ENCODE results near the gene CHST11.
"Not testable (repeated sequence)": the region's sequence is repeated elsewhere in the genome, so short reads cannot be mapped to it uniquely, and the experiment has no call there.

- not testable (repeated sequence) for TF ChIP-seq RCOR1 (IDR thresholded peaks at IDR 0.05; ENCODE audit: insufficient replicate concordance, low read length); POLR2A (IDR thresholded peaks at IDR 0.05; ENCODE audit: low read depth, low read length); BHLHE40 (IDR thresholded peaks at IDR 0.05; ENCODE audit: low read depth, low read length); RAD21 (IDR thresholded peaks at IDR 0.05; ENCODE audit: low read length)
- TF ChIP-seq, protein P1, sequence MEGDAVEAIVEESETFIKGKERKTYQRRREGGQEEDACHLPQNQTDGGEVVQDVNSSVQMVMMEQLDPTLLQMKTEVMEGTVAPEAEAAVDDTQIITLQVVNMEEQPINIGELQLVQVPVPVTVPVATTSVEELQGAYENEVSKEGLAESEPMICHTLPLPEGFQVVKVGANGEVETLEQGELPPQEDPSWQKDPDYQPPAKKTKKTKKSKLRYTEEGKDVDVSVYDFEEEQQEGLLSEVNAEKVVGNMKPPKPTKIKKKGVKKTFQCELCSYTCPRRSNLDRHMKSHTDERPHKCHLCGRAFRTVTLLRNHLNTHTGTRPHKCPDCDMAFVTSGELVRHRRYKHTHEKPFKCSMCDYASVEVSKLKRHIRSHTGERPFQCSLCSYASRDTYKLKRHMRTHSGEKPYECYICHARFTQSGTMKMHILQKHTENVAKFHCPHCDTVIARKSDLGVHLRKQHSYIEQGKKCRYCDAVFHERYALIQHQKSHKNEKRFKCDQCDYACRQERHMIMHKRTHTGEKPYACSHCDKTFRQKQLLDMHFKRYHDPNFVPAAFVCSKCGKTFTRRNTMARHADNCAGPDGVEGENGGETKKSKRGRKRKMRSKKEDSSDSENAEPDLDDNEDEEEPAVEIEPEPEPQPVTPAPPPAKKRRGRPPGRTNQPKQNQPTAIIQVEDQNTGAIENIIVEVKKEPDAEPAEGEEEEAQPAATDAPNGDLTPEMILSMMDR (conservative IDR thresholded peaks at IDR 0.05; ENCODE audit: low read depth, low read length) = not testable (repeated sequence)
Observed at GRCh38 chr12:104574353-104574752, 117.6 kb downstream of the CHST11 start.
